ENCODE measurements around the gene GULP1.

The GULP1 gene

GRCh38 chr2:188293601-188294351, 2.1 kb downstream of the GULP1 start:
- peak; percentile 11 for ATAC-seq
- TF ChIP-seq ZC3H10 (CRISPR knock-in tag; IDR thresholded peaks at IDR 0.05) (no peak), OSR1 (CRISPR knock-in tag; IDR thresholded peaks at IDR 0.05) (no peak), ZNF565 (CRISPR knock-in tag; conservative IDR thresholded peaks at IDR 0.05; ENCODE audit: low read depth) (no peak), PATZ1 (CRISPR knock-in tag; IDR thresholded peaks at IDR 0.05; ENCODE audit: borderline replicate concordance) (0 out of 2 replicates have a peak, but pooled peaks have one; percentile 53), PPARA (CRISPR knock-in tag; IDR thresholded peaks at IDR 0.05; ENCODE audit: borderline replicate concordance) (no peak), ISL1 (CRISPR knock-in tag; IDR thresholded peaks at IDR 0.05) (peak; percentile 5; the same call in 1 of the 2 replicates), ZNF8 (CRISPR knock-in tag; IDR thresholded peaks at IDR 0.05) (no peak), RARB (CRISPR knock-in tag; IDR thresholded peaks at IDR 0.05) (no peak), ESRRG (CRISPR knock-in tag; IDR thresholded peaks at IDR 0.05) (no peak), SNAI2 (CRISPR knock-in tag; IDR thresholded peaks at IDR 0.05) (no peak), TOX (CRISPR knock-in tag; IDR thresholded peaks at IDR 0.05; ENCODE audit: borderline replicate concordance) (no peak), BACH2 (CRISPR knock-in tag; IDR thresholded peaks at IDR 0.05; ENCODE audit: borderline replicate concordance) (no peak), TCF4 (CRISPR knock-in tag; IDR thresholded peaks at IDR 0.05; ENCODE audit: borderline replicate concordance) (0 out of 2 replicates have a peak, but pooled peaks have one; percentile 27), POU6F1 (CRISPR knock-in tag; IDR thresholded peaks at IDR 0.05; ENCODE audit: borderline replicate concordance, low read depth) (no peak)

GRCh38 chr2:188294352-188294926, 2.8 kb downstream of the GULP1 start:
- no peak for TF ChIP-seq ZNF565 (CRISPR knock-in tag; conservative IDR thresholded peaks at IDR 0.05; ENCODE audit: low read depth)
- no peak for TF ChIP-seq ZC3H10 (CRISPR knock-in tag; IDR thresholded peaks at IDR 0.05)
- TF ChIP-seq ESRRG (CRISPR knock-in tag; IDR thresholded peaks at IDR 0.05), result no peak
- no peak for TF ChIP-seq BACH2 (CRISPR knock-in tag; IDR thresholded peaks at IDR 0.05; ENCODE audit: borderline replicate concordance)
- no peak for TF ChIP-seq ZNF8 (CRISPR knock-in tag; IDR thresholded peaks at IDR 0.05)
- TF ChIP-seq PATZ1 (CRISPR knock-in tag; IDR thresholded peaks at IDR 0.05; ENCODE audit: borderline replicate concordance), result no peak
- TF ChIP-seq ZFP30 (CRISPR knock-in tag; IDR thresholded peaks at IDR 0.05), result no peak
- TF ChIP-seq OSR1 (CRISPR knock-in tag; IDR thresholded peaks at IDR 0.05), result no peak
- TF ChIP-seq TCF4 (CRISPR knock-in tag; IDR thresholded peaks at IDR 0.05; ENCODE audit: borderline replicate concordance), result no peak
- TF ChIP-seq SNAI2 (CRISPR knock-in tag; IDR thresholded peaks at IDR 0.05), result no peak
- TF ChIP-seq TOX (CRISPR knock-in tag; IDR thresholded peaks at IDR 0.05; ENCODE audit: borderline replicate concordance), result no peak
- TF ChIP-seq ZNF70 (CRISPR knock-in tag; IDR thresholded peaks at IDR 0.05), result no peak
- TF ChIP-seq CSDC2 (CRISPR knock-in tag; IDR thresholded peaks at IDR 0.05), result no peak
- no peak for TF ChIP-seq CREB5 (CRISPR knock-in tag; IDR thresholded peaks at IDR 0.05; ENCODE audit: low read depth)
- no peak for TF ChIP-seq CSRNP3 (CRISPR knock-in tag; IDR thresholded peaks at IDR 0.05)
- ATAC-seq, result no peak
